Endothelial cell (in vitro differentiated cells): ENCODE results near the gene BTBD1. TPM values are rescaled to one million over a fixed set of nuclear protein-coding genes. Genes with fewer than 3 reads are reported as not detected.
A peak's percentile ranks its signal among the peaks of the same experiment; 100 is the strongest.

Experiments
- DNase-seq: peaks from one replicate; pipeline ENCODE4 v3.0.0; 2021; ENCODE audit warnings: low spot score
- H3K27ac Mint-ChIP-seq: one replicate; pipeline ENCODE4 v1.8.0; 2021; ENCODE audit warnings: mixed read lengths, inconsistent platforms; ENCODE audit not compliant: unreplicated experiment
- H3K27me3 Mint-ChIP-seq: one replicate; pipeline ENCODE4 v1.8.0; 2021; ENCODE audit warnings: mild to moderate bottlenecking, moderate library complexity, mixed read lengths, inconsistent platforms; ENCODE audit not compliant: unreplicated experiment
- H3K36me3 Mint-ChIP-seq: one replicate; pipeline ENCODE4 v1.8.0; 2021; ENCODE audit warnings: mild to moderate bottlenecking, low read depth, mixed read lengths, inconsistent platforms; ENCODE audit not compliant: unreplicated experiment
- H3K4me1 Mint-ChIP-seq: one replicate; pipeline ENCODE4 v1.8.0; 2021; ENCODE audit warnings: mild to moderate bottlenecking, mixed read lengths, inconsistent platforms; ENCODE audit not compliant: unreplicated experiment
- H3K4me3 Mint-ChIP-seq: one replicate; pipeline ENCODE4 v1.8.0; 2021; ENCODE audit warnings: mild to moderate bottlenecking, mixed read lengths, inconsistent platforms; ENCODE audit not compliant: unreplicated experiment
- H3K9me3 Mint-ChIP-seq: one replicate; pipeline ENCODE4 v1.8.0; 2021; ENCODE audit warnings: mixed read lengths, inconsistent platforms; ENCODE audit not compliant: unreplicated experiment
- total RNA-seq: library from RNA; stranded (reverse); fragmentation: NEBNext Ultra II Directional; extraction: Animal tissue kit (Norgen Biotek cat#: 25700); gene quantifications from one replicate; pipeline ENCODE4 v1.2.1, GENCODE V29; 2021; ENCODE audit not compliant: unreplicated experiment
- TF ChIP-seq, protein P1 (sequence below): fragments of 200-600 bp; sonication (generic); IDR thresholded peaks from one replicate; pipeline ENCODE4 v1.5.0; 2021; ENCODE audit warnings: antibody characterized with exemption; ENCODE audit not compliant: unreplicated experiment

Gene BTBD1
- total RNA-seq, 1 donor from 2014 or later = 47.2 TPM

GRCh38 chr15:83113881-83114674 is 47.0 kb upstream of the BTBD1 start:
- TF ChIP-seq, protein P1, sequence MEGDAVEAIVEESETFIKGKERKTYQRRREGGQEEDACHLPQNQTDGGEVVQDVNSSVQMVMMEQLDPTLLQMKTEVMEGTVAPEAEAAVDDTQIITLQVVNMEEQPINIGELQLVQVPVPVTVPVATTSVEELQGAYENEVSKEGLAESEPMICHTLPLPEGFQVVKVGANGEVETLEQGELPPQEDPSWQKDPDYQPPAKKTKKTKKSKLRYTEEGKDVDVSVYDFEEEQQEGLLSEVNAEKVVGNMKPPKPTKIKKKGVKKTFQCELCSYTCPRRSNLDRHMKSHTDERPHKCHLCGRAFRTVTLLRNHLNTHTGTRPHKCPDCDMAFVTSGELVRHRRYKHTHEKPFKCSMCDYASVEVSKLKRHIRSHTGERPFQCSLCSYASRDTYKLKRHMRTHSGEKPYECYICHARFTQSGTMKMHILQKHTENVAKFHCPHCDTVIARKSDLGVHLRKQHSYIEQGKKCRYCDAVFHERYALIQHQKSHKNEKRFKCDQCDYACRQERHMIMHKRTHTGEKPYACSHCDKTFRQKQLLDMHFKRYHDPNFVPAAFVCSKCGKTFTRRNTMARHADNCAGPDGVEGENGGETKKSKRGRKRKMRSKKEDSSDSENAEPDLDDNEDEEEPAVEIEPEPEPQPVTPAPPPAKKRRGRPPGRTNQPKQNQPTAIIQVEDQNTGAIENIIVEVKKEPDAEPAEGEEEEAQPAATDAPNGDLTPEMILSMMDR = no peak
- Mint-ChIP-seq H3K4me1 (peaks cover 42% of the 10 kb centered on the region), H3K27ac (no peak overlapping the region), H3K9me3 (no peaks in the 10 kb centered on the region), H3K4me3 (peak overlapping the region; percentile 14), H3K36me3 (peaks cover 30% of the 10 kb centered on the region), H3K27me3 (peaks cover 18% of the 10 kb centered on the region)
- DNase-seq = no peak

DNA sequence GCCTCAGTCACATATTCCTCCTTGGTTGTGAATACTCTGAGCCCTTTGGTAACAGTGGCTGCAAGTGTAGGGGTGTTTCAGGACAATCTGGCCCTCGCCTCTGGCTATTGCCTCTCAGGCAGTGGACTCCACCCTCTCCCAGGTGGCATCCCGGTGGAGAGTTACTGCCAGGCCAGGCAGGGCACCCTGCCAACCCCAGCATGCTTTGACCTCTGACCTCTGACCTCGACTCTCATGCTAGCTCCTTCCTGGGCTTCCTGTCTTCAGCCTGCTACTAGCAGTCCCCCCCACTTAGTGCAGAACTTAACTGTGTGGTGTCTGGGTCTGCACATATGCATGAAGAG is 45.9 kb upstream of the BTBD1 start:
- TF ChIP-seq, protein P1 = no peak
- peak overlapping the region; percentile 84 for H3K27ac Mint-ChIP-seq
- H3K27me3 Mint-ChIP-seq = peaks cover 24% of the 10 kb centered on the region
- peaks cover 53% of the 10 kb centered on the region for H3K4me1 Mint-ChIP-seq
- DNase-seq = no peak
- H3K9me3 Mint-ChIP-seq = no peaks in the 10 kb centered on the region
- peak overlapping the region; percentile 40 for H3K4me3 Mint-ChIP-seq
- H3K36me3 Mint-ChIP-seq = peaks cover 34% of the 10 kb centered on the region

DNA sequence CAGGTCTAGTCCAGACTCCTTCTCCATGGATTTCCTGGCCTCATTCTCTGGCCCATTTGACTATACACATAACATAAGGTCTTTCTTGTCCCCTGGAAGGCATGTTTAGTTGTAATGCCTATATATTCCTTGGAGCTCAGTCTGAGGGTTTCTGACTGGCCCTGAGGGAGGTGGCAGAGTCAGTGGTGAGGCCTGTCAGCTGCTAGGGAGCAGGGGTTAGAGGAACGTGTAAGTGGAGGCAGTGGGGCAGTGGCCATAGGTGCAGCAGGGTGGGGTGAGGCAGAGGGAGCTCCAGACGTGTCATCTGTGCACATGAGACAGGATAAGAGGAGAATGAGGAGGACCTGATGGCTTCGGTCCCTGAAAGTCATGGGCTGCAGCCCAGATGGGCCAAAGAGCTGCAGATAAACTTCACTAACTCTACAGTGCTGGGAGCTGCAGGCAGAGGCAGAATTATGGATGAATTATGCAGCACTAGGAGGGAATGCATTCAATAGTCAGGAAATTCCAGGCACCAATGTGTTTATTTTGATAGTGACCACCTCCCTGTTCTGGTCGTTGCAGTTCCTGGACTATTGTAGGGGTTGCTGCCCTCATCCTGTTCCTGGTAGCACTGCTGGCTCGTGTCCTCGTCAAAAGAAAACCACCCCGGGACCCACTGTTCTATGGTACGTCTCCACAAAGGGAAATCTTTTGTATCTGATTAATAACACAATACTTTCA is 45.3 kb upstream of the BTBD1 start:
- DNase-seq = peak; percentile 38
- H3K27me3 Mint-ChIP-seq = peaks cover 25% of the 10 kb centered on the region
- H3K36me3 Mint-ChIP-seq = peaks cover 34% of the 10 kb centered on the region
- H3K4me1 Mint-ChIP-seq = peaks cover 53% of the 10 kb centered on the region
- TF ChIP-seq, protein P1 = no peak
- H3K4me3 Mint-ChIP-seq = peak overlapping the region; percentile 11
- H3K27ac Mint-ChIP-seq = peak overlapping the region; percentile 84
- no peaks in the 10 kb centered on the region for H3K9me3 Mint-ChIP-seq

DNA sequence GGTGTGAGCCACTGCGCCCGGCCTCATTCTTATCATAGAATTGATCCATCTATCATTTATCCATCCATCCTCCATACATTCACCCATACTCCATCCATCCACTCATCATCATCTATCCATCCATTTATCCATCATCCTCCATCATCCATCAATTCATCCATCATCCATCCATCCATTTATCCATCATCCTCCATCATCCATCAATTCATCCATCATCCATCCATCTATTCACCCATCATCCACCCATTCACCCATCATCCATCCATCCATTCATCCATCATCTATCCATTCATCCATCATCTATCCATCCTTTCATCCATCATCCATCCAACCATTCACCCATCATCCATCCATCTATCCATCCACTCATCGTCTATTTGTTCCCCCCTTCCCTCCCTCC is 44.1 kb upstream of the BTBD1 start:
- TF ChIP-seq, protein P1 = no peak
- H3K9me3 Mint-ChIP-seq = no peaks in the 10 kb centered on the region
- no peak for DNase-seq
- peaks cover 30% of the 10 kb centered on the region for H3K27me3 Mint-ChIP-seq
- H3K4me3 Mint-ChIP-seq = peak overlapping the region; percentile 68
- H3K4me1 Mint-ChIP-seq = peaks cover 57% of the 10 kb centered on the region
- H3K36me3 Mint-ChIP-seq = peaks cover 34% of the 10 kb centered on the region
- H3K27ac Mint-ChIP-seq = peak overlapping the region; percentile 19

- DNase-seq = no peak
- Mint-ChIP-seq H3K4me3 (peak overlapping the region; percentile 79), H3K4me1 (peaks cover 58% of the 10 kb centered on the region), H3K36me3 (peaks cover 30% of the 10 kb centered on the region), H3K27me3 (peaks cover 29% of the 10 kb centered on the region), H3K9me3 (no peaks in the 10 kb centered on the region), H3K27ac (peak overlapping the region; percentile 24)
- TF ChIP-seq, protein P1 = no peak
Observed at GRCh38 chr15:83110381-83110780, 43.3 kb upstream of the BTBD1 start.
